HG03039 (cell line): ENCODE measurements around the gene MICB.
"Not testable (repeated sequence)": the region's sequence is repeated elsewhere in the genome, so short reads cannot be mapped to it uniquely, and the experiment has no call there.

Experiments
- ATAC-seq: cut with Tn5 transposase; IDR thresholded peaks from one replicate; pipeline ENCODE4 v1.9.1; 2021; ENCODE audit warnings: mild to moderate bottlenecking, moderate library complexity; ENCODE audit not compliant: unreplicated experiment

MICB gene

GRCh38 chr6:31473780-31474761, 23.9 kb upstream of the MICB start:
- ATAC-seq: no peak

- ATAC-seq: no peak
These were observed 23.1 kb upstream of the MICB start for GRCh38 chr6:31474871-31475286.

- no peak for ATAC-seq
These were observed 21.3 kb upstream of the MICB start for GRCh38 chr6:31476515-31477139.

GRCh38 chr6:31477521-31477920, 20.4 kb upstream of the MICB start:
- no peak for ATAC-seq

- ATAC-seq: no peak
These were observed 19.6 kb upstream of the MICB start for GRCh38 chr6:31478186-31478950.

- no peak for ATAC-seq
These were observed 18.6 kb upstream of the MICB start for GRCh38 chr6:31479151-31479932.

- ATAC-seq: no peak
These were observed 17.9 kb upstream of the MICB start for GRCh38 chr6:31479933-31480535.

- no peak for ATAC-seq
These were observed 17.4 kb upstream of the MICB start for GRCh38 chr6:31480574-31480973.

- no peak for ATAC-seq
These were observed 14.6 kb upstream of the MICB start for GRCh38 chr6:31483392-31483791.

- ATAC-seq: no peak
These were observed 12.9 kb upstream of the MICB start for GRCh38 chr6:31485055-31485454.

- ATAC-seq: not testable (repeated sequence)
These were observed 11.7 kb upstream of the MICB start for GRCh38 chr6:31486065-31486837.

GRCh38 chr6:31487674-31488073, 10.3 kb upstream of the MICB start:
- not testable (repeated sequence) for ATAC-seq

GRCh38 chr6:31489086-31489485, 8.9 kb upstream of the MICB start:
- ATAC-seq: no peak

GRCh38 chr6:31490115-31490873, 7.7 kb upstream of the MICB start:
- ATAC-seq: no peak

- not testable (repeated sequence) for ATAC-seq
These were observed 4.4 kb upstream of the MICB start for GRCh38 chr6:31493550-31493874.

- peak; percentile 35 for ATAC-seq
These were observed 3.9 kb upstream of the MICB start for GRCh38 chr6:31493875-31494694.

GRCh38 chr6:31495580-31495979, 2.4 kb upstream of the MICB start:
- no peak for ATAC-seq

GRCh38 chr6:31496826-31497225, 1.1 kb upstream of the MICB start:
- ATAC-seq: not testable (repeated sequence)
